K562 (cell line): Measurements from ENCODE around the gene C6orf62. TPM values are rescaled to one million over a fixed set of nuclear protein-coding genes. Genes with fewer than 3 reads are reported as not detected.

Experiments
- ARID1B ChIP-seq: fragments of 450-650 bp; IDR thresholded peaks from 2 replicates; pipeline ENCODE4 v1.6.1; 2016; ENCODE audit warnings: antibody characterized with exemption, mild to moderate bottlenecking, inconsistent platforms
- E2F4 ChIP-seq: sonication (generic); formaldehyde crosslinking; IDR thresholded peaks from 2 replicates; pipeline ENCODE4 v1.8.0; 2022; ENCODE audit warnings: mild to moderate bottlenecking, low read depth, missing genetic modification reagents
- GTF2A2 ChIP-seq: IDR thresholded peaks from 2 replicates; pipeline ENCODE4 v1.6.1; 2016; ENCODE audit warnings: mild to moderate bottlenecking, missing genetic modification characterization, missing compliant biosample characterization
- ILF3 ChIP-seq: fragments of 450-650 bp; IDR thresholded peaks from 2 replicates; pipeline ENCODE4 v1.6.1; 2018; ENCODE audit warnings: antibody characterized with exemption, mild to moderate bottlenecking, moderate library complexity, borderline replicate concordance
- MCM7 ChIP-seq, 2 experiments: fragments of 450-650 bp; IDR thresholded peaks; 2 replicates each; pipeline ENCODE4 v1.6.1; 2016 to 2018
- NFIC ChIP-seq: fragments of 450-650 bp; IDR thresholded peaks from 2 replicates; pipeline ENCODE4 v1.6.1; 2017; ENCODE audit warnings: mild to moderate bottlenecking, inconsistent platforms
- POU5F1 ChIP-seq: fragments of 150-350 bp; IDR thresholded peaks from 2 replicates; pipeline ENCODE4 v1.6.1; 2014; ENCODE audit warnings: borderline replicate concordance, low read length, low read depth, mild to moderate bottlenecking; ENCODE audit not compliant: partially characterized antibody
- THAP7 ChIP-seq: fragments of 250-450 bp; sonication (Bioruptor Pico); IDR thresholded peaks from 2 replicates; pipeline ENCODE4 v1.5.0; 2021
- ZNF24 ChIP-seq: fragments of 450-650 bp; IDR thresholded peaks from 2 replicates; pipeline ENCODE4 v1.6.1; 2016
- ZNF282 ChIP-seq: sonication (generic); formaldehyde crosslinking; IDR thresholded peaks from 2 replicates; pipeline ENCODE4 v1.8.1; 2023; ENCODE audit warnings: missing genetic modification reagents
- ZNF518B ChIP-seq: fragments of 250-450 bp; sonication (Bioruptor Pico); IDR thresholded peaks from 2 replicates; pipeline ENCODE4 v1.5.0; 2021; ENCODE audit warnings: mild to moderate bottlenecking, moderate library complexity
- ZNF592 ChIP-seq: fragments of 450-650 bp; IDR thresholded peaks from 2 replicates; pipeline ENCODE4 v1.6.1; 2017; ENCODE audit warnings: antibody characterized with exemption, mild to moderate bottlenecking
- ZNF609 ChIP-seq: sonication (generic); formaldehyde crosslinking; IDR thresholded peaks from 2 replicates; pipeline ENCODE4 v1.8.1; 2023; ENCODE audit warnings: missing genetic modification reagents, mild to moderate bottlenecking, borderline replicate concordance
- polyA plus RNA-seq, 8 experiments: library from polyadenylated mRNA; depleted of rRNA in 4 of 8; stranded (reverse) in 5 of 8; unstranded in 3 of 8; fragments of >200 nt; fragmentation: Nextera tagmentation in 2 of 8; fragmentation: Illumina TruSeq in 1 of 8; extraction: Ambion mirVana in 2 of 8; extraction: Trizol in 1 of 8; gene quantifications; 2 replicates each; pipeline versions ENCODE4 v1.2.1 to v1.2.3, GENCODE V29; 2011 to 2014; ENCODE audit warnings: inconsistent platforms in 1 of 8, missing spikeins in 1 of 8
- total RNA-seq, 7 experiments: library from RNA; depleted of rRNA in 6 of 7; stranded (reverse); fragments of >200 nt in 6 of 7; fragmentation: Illumina TruSeq in 2 of 7; extraction: Trizol in 2 of 7; gene quantifications; 2 replicates each; pipeline versions ENCODE4 v1.2.1 to v1.2.3, GENCODE V29; 2011 to 2021; ENCODE audit warnings: low replicate concordance in 1 of 7

The C6orf62 gene
- total and polyA plus RNA-seq, 9 of the 15 experiments (the other 6 are each of a cell fraction or from before 2014, with no cell fraction given): 48.5 to 579 (median 111) TPM

GRCh38 chr6:24743265-24743943, 24.4 kb upstream of the C6orf62 start (continued):
- no peak for TF ChIP-seq GTF2A2
- peak; percentile 22; the same call in 1 of the 2 replicates for TF ChIP-seq NFIC
- TF ChIP-seq ZNF282: no peak
- no peak for TF ChIP-seq POU5F1
- TF ChIP-seq ZNF518B (CRISPR knock-in tag): no peak
- TF ChIP-seq MCM7 (IDR thresholded peaks at IDR 0.05): no peak
- 0 out of 2 replicates have a peak, but pooled peaks have one; percentile 22 for TF ChIP-seq ARID1B
- TF ChIP-seq ZNF609 (CRISPR knock-in tag): no peak
- TF ChIP-seq ZNF592: peak; percentile 65; the same call in 1 of the 2 replicates
- TF ChIP-seq THAP7 (CRISPR knock-in tag): no peak
- no peak for TF ChIP-seq ILF3
- no peak for TF ChIP-seq E2F4 (CRISPR knock-in tag)
- peak; percentile 83 for TF ChIP-seq ZNF24
